Gastroesophageal sphincter (tissue), 4 donors: ENCODE measurements around the gene TTLL8. TPM values are rescaled to one million over a fixed set of nuclear protein-coding genes. Genes with fewer than 3 reads are reported as not detected.

Experiments used
- ATAC-seq: fragments of 150-250 bp; one replicate; pipeline ENCODE4 v1.9.1; 2016; ENCODE audit warnings: mild to moderate bottlenecking, moderate library complexity
- H3K27ac ChIP-seq, 4 donors: fragments of 200-600 bp; sonication (generic) in 3 of 4; 1 replicate in 3 of 4; 2 replicates in 1 of 4; pipeline ENCODE4 v1.5.1; 2016 to 2019
- H3K27me3 ChIP-seq: fragments of 200-600 bp; sonication (generic); one replicate; pipeline ENCODE4 v1.5.1; 2019
- H3K36me3 ChIP-seq, 2 donors: fragments of 200-600 bp; sonication (generic); one replicate each; pipeline ENCODE4 v1.5.1; 2019; ENCODE audit warnings: control low read depth in 1 of 2
- H3K4me1 ChIP-seq, 3 donors: fragments of 200-600 bp; sonication (generic); 1 replicate in 2 of 3; 2 replicates in 1 of 3; pipeline ENCODE4 v1.5.1; 2016 to 2019; ENCODE audit warnings: control low read depth in 2 of 3
- H3K4me3 ChIP-seq, 2 donors: fragments of 200-600 bp; sonication (generic); one replicate each; pipeline ENCODE4 v1.5.1; 2019; ENCODE audit warnings: mild to moderate bottlenecking in 1 of 2, moderate library complexity in 1 of 2
- H3K9me3 ChIP-seq, 3 donors: fragments of 200-600 bp; sonication (generic); one replicate each; pipeline ENCODE4 v1.5.1; 2017 to 2019; ENCODE audit warnings: control low read depth in 2 of 3
- CTCF ChIP-seq, 4 experiments: fragments of 200-600 bp in 2 of 4; fragments of 450-650 bp in 2 of 4; sonication (generic) in 1 of 4; IDR thresholded peaks; one replicate each; pipeline ENCODE4 v1.5.1; 2017 to 2019; ENCODE audit warnings: antibody characterized with exemption in 4 of 4, mild to moderate bottlenecking in 2 of 4, moderate library complexity in 2 of 4
- EP300 ChIP-seq: sonication (generic); formaldehyde crosslinking; IDR thresholded peaks from one replicate; pipeline ENCODE4 v1.6.1; 2017; ENCODE audit warnings: antibody characterized with exemption, mild to moderate bottlenecking
- POLR2A ChIP-seq, 2 donors: fragments of 450-650 bp; IDR thresholded peaks; one replicate each; pipeline ENCODE4 v1.6.1; 2017; ENCODE audit warnings: antibody characterized with exemption in 2 of 2, mild to moderate bottlenecking in 2 of 2, moderate library complexity in 1 of 2
- POLR2AphosphoS5 ChIP-seq: sonication (generic); formaldehyde crosslinking; IDR thresholded peaks from one replicate; pipeline ENCODE4 v1.6.1; 2017; ENCODE audit warnings: antibody characterized with exemption
- whole genome bisulfite sequencing, 2 donors: methylation state at CpG; one replicate each; pipeline ENCODE4 v1.1.5; 2018; ENCODE audit warnings: low coverage in 1 of 2; 5-methylcytosine and 5-hydroxymethylcytosine counted together
- total RNA-seq, 4 donors: library from RNA; depleted of rRNA; stranded (reverse); fragments of >200 nt; gene quantifications; one replicate each; pipeline ENCODE4 v1.1.0, GENCODE V29; 2016

Gene TTLL8
- total RNA-seq, 4 donors from 2014 or later = not detected

- TF ChIP-seq POLR2AphosphoS5 (no peak), POLR2A (IDR thresholded peaks at IDR 0.05) (no peak), EP300 (no peak), CTCF (IDR thresholded peaks at IDR 0.05) (no peak)
- no peak overlapping the region for H3K27ac ChIP-seq
- no peak for ATAC-seq
- peaks cover 0 to 12% (median 4%) of the 10 kb centered on the region in 3 donors for H3K4me1 ChIP-seq
- H3K4me3 ChIP-seq = no peak overlapping the region
- H3K36me3 ChIP-seq = no peaks in the 10 kb centered on the region
- peaks cover 0 to 12% (median 0%) of the 10 kb centered on the region in 3 donors for H3K9me3 ChIP-seq
- H3K27me3 ChIP-seq = peaks cover 73% of the 10 kb centered on the region
- 83 to 84% methylated on average over 7 to 12 of the region's 43 CpGs for WGBS, 2 donors
Observed at GRCh38 chr22:50034126-50035081, 23.7 kb downstream of the TTLL8 start.

GRCh38 chr22:50032941-50033601, 25.0 kb downstream of the TTLL8 start:
- H3K36me3 ChIP-seq = no peaks in the 10 kb centered on the region
- H3K9me3 ChIP-seq = no peaks in the 10 kb centered on the region
- no peak overlapping the region for H3K27ac ChIP-seq
- no peak for TF ChIP-seq EP300
- TF ChIP-seq CTCF (IDR thresholded peaks at IDR 0.05) = no peak
- TF ChIP-seq POLR2AphosphoS5 = no peak
- no peak for TF ChIP-seq POLR2A (IDR thresholded peaks at IDR 0.05)
- no peak for ATAC-seq
- H3K4me3 ChIP-seq = no peak overlapping the region
- H3K27me3 ChIP-seq = peaks cover 72% of the 10 kb centered on the region
- WGBS, 2 donors = no CpG with 5 or more reads among the region's 23 CpGs
- H3K4me1 ChIP-seq = peaks cover 0 to 12% (median 4%) of the 10 kb centered on the region in 3 donors

- ATAC-seq = no peak
- Histone ChIP-seq H3K27me3 (peaks cover 80% of the 10 kb centered on the region), H3K36me3 (no peaks in the 10 kb centered on the region), H3K9me3 (no peaks in the 10 kb centered on the region), H3K4me1 (peaks cover 0 to 12% (median 4%) of the 10 kb centered on the region in 3 donors), H3K4me3 (no peak overlapping the region), H3K27ac (no peak overlapping the region)
- WGBS, 2 donors = 60% methylated on average over 2 of the region's 24 CpGs; no CpG with 5 or more reads in 1 of the 2 donors
- no peak for TF ChIP-seq POLR2AphosphoS5
- TF ChIP-seq EP300 = no peak
- TF ChIP-seq POLR2A (IDR thresholded peaks at IDR 0.05) = no peak
- TF ChIP-seq CTCF (IDR thresholded peaks at IDR 0.05) = no peak
Observed at GRCh38 chr22:50032109-50032871, 25.8 kb downstream of the TTLL8 start.

- TF ChIP-seq EP300 (no peak), POLR2A (IDR thresholded peaks at IDR 0.05) (no peak), POLR2AphosphoS5 (no peak), CTCF (IDR thresholded peaks at IDR 0.05) (no peak)
- no peak overlapping the region for H3K27ac ChIP-seq
- peaks cover 0 to 12% (median 4%) of the 10 kb centered on the region in 3 donors for H3K4me1 ChIP-seq
- H3K9me3 ChIP-seq = no peaks in the 10 kb centered on the region
- H3K4me3 ChIP-seq = no peak overlapping the region
- 90% methylated on average over 4 of the region's 49 CpGs; no CpG with 5 or more reads in 1 of the 2 donors for WGBS, 2 donors
- no peak for ATAC-seq
- peaks cover 86% of the 10 kb centered on the region for H3K27me3 ChIP-seq
- no peaks in the 10 kb centered on the region for H3K36me3 ChIP-seq
Observed at GRCh38 chr22:50031189-50032091, 26.7 kb downstream of the TTLL8 start.
